CD14-positive monocyte (primary cell): Measurements from ENCODE around the gene TSPAN18. TPM values are rescaled to one million over a fixed set of nuclear protein-coding genes. Genes with fewer than 3 reads are reported as not detected.

Experiments used
- DNase-seq, 3 donors: peaks; one replicate each; pipeline ENCODE4 v3.0.0-alpha.2; 2011 to 2022
- H2AFZ ChIP-seq: 2 replicates; pipeline ENCODE4 v1.6.0; 2012; ENCODE audit warnings: mild to moderate bottlenecking, low read depth, low read length, inconsistent platforms; ENCODE audit not compliant: insufficient read depth, poor library complexity, severe bottlenecking
- H3K27ac ChIP-seq, 2 donors: 1 replicate in 1 of 2; 2 replicates in 1 of 2; pipeline ENCODE4 v1.5.1; 2012 to 2013; ENCODE audit warnings: low read length in 2 of 2, control low read depth in 1 of 2, inconsistent platforms in 1 of 2, low read depth in 1 of 2, mild to moderate bottlenecking in 1 of 2
- H3K27me3 ChIP-seq, 2 donors: one replicate each; pipeline versions ENCODE4 v1.6.0 to v1.6.1; 2011 to 2013; ENCODE audit warnings: low read length in 2 of 2; ENCODE audit not compliant: control insufficient read depth in 2 of 2, insufficient read depth in 2 of 2
- H3K36me3 ChIP-seq, 2 donors: replicated peaks in 1 of 2; 1 replicate in 1 of 2; 2 replicates in 1 of 2; pipeline versions ENCODE4 v1.5.1 to v1.6.1; 2012 to 2013; ENCODE audit warnings: low read length in 2 of 2, control low read depth in 1 of 2, inconsistent platforms in 1 of 2, mild to moderate bottlenecking in 1 of 2; ENCODE audit not compliant: insufficient read depth in 2 of 2, control insufficient read depth in 1 of 2
- H3K4me1 ChIP-seq, 2 donors: 1 replicate in 1 of 2; 2 replicates in 1 of 2; pipeline versions ENCODE4 v1.5.1 to v1.6.1; 2012 to 2013; ENCODE audit warnings: low read length in 2 of 2, control low read depth in 1 of 2, inconsistent platforms in 1 of 2, mild to moderate bottlenecking in 1 of 2, moderate library complexity in 1 of 2; ENCODE audit not compliant: insufficient read depth in 2 of 2, control insufficient read depth in 1 of 2
- H3K4me2 ChIP-seq: replicated peaks from 2 replicates; pipeline ENCODE3; 2012; ENCODE audit warnings: low read length, moderate library complexity, mild to moderate bottlenecking; ENCODE audit not compliant: poor library complexity, severe bottlenecking; ENCODE audit errors: extremely low read depth
- H3K4me3 ChIP-seq, 3 experiments: fragments of 200-600 bp in 1 of 3; sonication (generic) in 1 of 3; replicated peaks in 1 of 3; 1 replicate in 2 of 3; 2 replicates in 1 of 3; pipeline ENCODE4 v1.5.1; 2011 to 2013; ENCODE audit warnings: low read length in 3 of 3, mild to moderate bottlenecking in 3 of 3, control low read depth in 2 of 3, low read depth in 2 of 3, inconsistent platforms in 1 of 3, moderate library complexity in 1 of 3
- H3K79me2 ChIP-seq: 2 replicates; pipeline ENCODE4 v1.6.0; 2012; ENCODE audit warnings: mild to moderate bottlenecking, control low read depth, inconsistent platforms, low read length, moderate library complexity; ENCODE audit not compliant: insufficient read depth
- H3K9ac ChIP-seq: 2 replicates; pipeline ENCODE4 v1.6.0; 2017; ENCODE audit warnings: low read length, mild to moderate bottlenecking; ENCODE audit not compliant: insufficient read depth, poor library complexity, severe bottlenecking
- H3K9me3 ChIP-seq, 2 donors: replicated peaks in 1 of 2; 1 replicate in 1 of 2; 2 replicates in 1 of 2; pipeline versions ENCODE4 v1.5.1 to v1.6.1; 2012 to 2013; ENCODE audit warnings: low read length in 2 of 2, control low read depth in 1 of 2; ENCODE audit not compliant: control insufficient read depth in 1 of 2, insufficient read depth in 1 of 2
- H4K20me1 ChIP-seq: 2 replicates; pipeline ENCODE4 v1.6.0; 2012; ENCODE audit warnings: mild to moderate bottlenecking, low read length, control low read depth, moderate library complexity; ENCODE audit not compliant: insufficient read depth
- H3K27ac Mint-ChIP-seq, 7 donors: one replicate each; pipeline ENCODE4 v1.8.0; 2020; ENCODE audit warnings: mild to moderate bottlenecking in 7 of 7, mixed read lengths in 7 of 7, moderate library complexity in 6 of 7, inconsistent platforms in 2 of 7
- H3K27me3 Mint-ChIP-seq, 3 donors: one replicate each; pipeline ENCODE4 v1.8.0; 2021 to 2022; ENCODE audit warnings: low read depth in 3 of 3, mild to moderate bottlenecking in 3 of 3, mixed read lengths in 3 of 3, moderate library complexity in 3 of 3, inconsistent platforms in 1 of 3
- H3K36me3 Mint-ChIP-seq, 2 donors: one replicate each; pipeline ENCODE4 v1.8.0; 2020; ENCODE audit warnings: mixed read lengths in 2 of 2, inconsistent platforms in 1 of 2, mild to moderate bottlenecking in 1 of 2
- H3K4me1 Mint-ChIP-seq: one replicate; pipeline ENCODE4 v1.8.0; 2020; ENCODE audit warnings: mild to moderate bottlenecking, mixed read lengths
- H3K4me3 Mint-ChIP-seq, 2 donors: one replicate each; pipeline ENCODE4 v1.8.0; 2020; ENCODE audit warnings: mild to moderate bottlenecking in 2 of 2, mixed read lengths in 2 of 2, moderate library complexity in 1 of 2
- H3K9me3 Mint-ChIP-seq, 7 donors: one replicate each; pipeline ENCODE4 v1.8.0; 2020 to 2022; ENCODE audit warnings: mixed read lengths in 7 of 7, mild to moderate bottlenecking in 6 of 7, moderate library complexity in 6 of 7, inconsistent platforms in 2 of 7
- WGBS: methylation state at CpG from one replicate; pipeline ENCODE4 v1.1.5; 2013; ENCODE audit warnings: missing lambda C conversion rate; ENCODE audit not compliant: insufficient coverage; 5-methylcytosine and 5-hydroxymethylcytosine counted together
- intact Hi-C, 2 donors: fragments of 100-400 bp; cut with micrococcal nuclease; formaldehyde crosslinking; loops; one replicate each; pipeline versions ENCODE4 v1.15.0 to v1.15.1; 2023
- polyA plus RNA-seq, 3 donors: library from polyadenylated mRNA; depleted of rRNA in 1 of 3; unstranded in 2 of 3; stranded (reverse) in 1 of 3; fragments of 300-500 nt in 2 of 3; fragments of >200 nt in 1 of 3; fragmentation: Illumina TruSeq in 2 of 3; gene quantifications; 1 replicate in 2 of 3; 2 replicates in 1 of 3; pipeline ENCODE4 v1.2.3, GENCODE V29; 2012 to 2021
- TF ChIP-seq, protein P1 (sequence below): fragments of 200-600 bp; IDR thresholded peaks from one replicate; pipeline ENCODE4 v1.8.0; 2022; ENCODE audit warnings: antibody characterized with exemption, mild to moderate bottlenecking

The TSPAN18 gene
- polyA plus RNA-seq, 3 donors, result not detected

DNA sequence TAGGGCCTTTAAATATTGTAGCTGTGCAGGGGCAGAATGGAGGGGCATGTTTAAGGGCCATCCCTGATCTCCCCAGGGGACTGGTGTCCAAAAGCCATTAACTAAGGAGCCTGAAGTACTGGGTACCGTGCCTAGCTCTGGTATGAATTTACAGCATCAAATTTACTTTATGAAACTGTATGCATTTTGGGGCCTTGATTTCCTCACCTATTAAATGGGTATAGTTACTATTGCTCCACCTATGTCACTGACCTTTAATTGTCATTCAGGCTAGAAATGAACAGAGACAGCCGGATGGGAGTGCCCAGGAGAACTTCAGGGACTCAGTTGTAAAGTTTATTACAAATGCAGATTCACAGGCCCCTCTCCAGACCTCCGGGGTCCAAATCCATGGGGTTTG lies 235.7 kb downstream of the TSPAN18 start:
- intact Hi-C loops, result no loop called here
- Histone ChIP-seq H3K27me3 (no peaks in the 10 kb centered on the region), H4K20me1 (no peaks in the 10 kb centered on the region), H3K36me3 (no peaks in the 10 kb centered on the region), H3K9ac (no peak overlapping the region), H3K9me3 (no peaks in the 10 kb centered on the region), H2AFZ (no peak overlapping the region), H3K4me2 (no peak overlapping the region), H3K27ac (no peak overlapping the region), H3K79me2 (no peaks in the 10 kb centered on the region), H3K4me3 (no peak overlapping the region), H3K4me1 (peaks cover 12 to 16% of the 10 kb centered on the region in 2 donors)
- Mint-ChIP-seq H3K27ac (no peak overlapping the region), H3K4me3 (no peak overlapping the region), H3K4me1 (peaks cover 20% of the 10 kb centered on the region), H3K36me3 (peaks cover 0 to 2% of the 10 kb centered on the region in 2 donors), H3K9me3 (no peaks in the 10 kb centered on the region), H3K27me3 (peaks cover 0 to 8% (median 3%) of the 10 kb centered on the region in 3 donors)
- WGBS, result 100% methylated on average over 1 of the region's 3 CpGs
- DNase-seq, result no peak
- TF ChIP-seq, protein P1, sequence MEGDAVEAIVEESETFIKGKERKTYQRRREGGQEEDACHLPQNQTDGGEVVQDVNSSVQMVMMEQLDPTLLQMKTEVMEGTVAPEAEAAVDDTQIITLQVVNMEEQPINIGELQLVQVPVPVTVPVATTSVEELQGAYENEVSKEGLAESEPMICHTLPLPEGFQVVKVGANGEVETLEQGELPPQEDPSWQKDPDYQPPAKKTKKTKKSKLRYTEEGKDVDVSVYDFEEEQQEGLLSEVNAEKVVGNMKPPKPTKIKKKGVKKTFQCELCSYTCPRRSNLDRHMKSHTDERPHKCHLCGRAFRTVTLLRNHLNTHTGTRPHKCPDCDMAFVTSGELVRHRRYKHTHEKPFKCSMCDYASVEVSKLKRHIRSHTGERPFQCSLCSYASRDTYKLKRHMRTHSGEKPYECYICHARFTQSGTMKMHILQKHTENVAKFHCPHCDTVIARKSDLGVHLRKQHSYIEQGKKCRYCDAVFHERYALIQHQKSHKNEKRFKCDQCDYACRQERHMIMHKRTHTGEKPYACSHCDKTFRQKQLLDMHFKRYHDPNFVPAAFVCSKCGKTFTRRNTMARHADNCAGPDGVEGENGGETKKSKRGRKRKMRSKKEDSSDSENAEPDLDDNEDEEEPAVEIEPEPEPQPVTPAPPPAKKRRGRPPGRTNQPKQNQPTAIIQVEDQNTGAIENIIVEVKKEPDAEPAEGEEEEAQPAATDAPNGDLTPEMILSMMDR, result no peak

DNA sequence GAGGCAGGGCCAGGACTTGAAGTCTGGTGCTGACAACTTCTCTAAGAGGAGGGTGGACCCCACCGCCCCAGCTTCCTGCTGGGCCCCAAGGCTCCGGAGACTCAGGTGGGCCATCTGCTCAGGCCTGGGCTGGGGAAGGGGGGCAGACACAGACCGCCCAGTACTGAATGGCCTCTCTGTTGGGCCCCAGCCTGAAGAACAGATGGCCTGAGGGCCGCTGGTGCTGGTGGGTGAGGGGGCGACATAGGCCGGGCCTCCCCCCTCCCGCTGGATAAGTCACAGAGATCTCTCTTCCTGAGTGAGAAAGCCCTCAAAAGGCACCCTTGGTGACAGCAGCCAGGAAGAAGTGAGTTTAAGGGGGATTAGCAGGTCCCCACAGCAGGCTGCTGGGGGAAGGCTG lies 236.4 kb downstream of the TSPAN18 start:
- H3K9ac ChIP-seq, result no peak overlapping the region
- H3K27me3 ChIP-seq, result no peaks in the 10 kb centered on the region
- TF ChIP-seq, protein P1, result no peak
- H3K4me3 Mint-ChIP-seq, result no peak overlapping the region
- H3K4me1 Mint-ChIP-seq, result peaks cover 17% of the 10 kb centered on the region
- no peak overlapping the region for H2AFZ ChIP-seq
- H3K27ac Mint-ChIP-seq, result peak overlapping the region in 1 of 7 donors; percentile 38
- H3K36me3 ChIP-seq, result no peaks in the 10 kb centered on the region
- H3K4me1 ChIP-seq, result peaks cover 12 to 13% of the 10 kb centered on the region in 2 donors
- WGBS, result 50% methylated on average over 5 of the region's 7 CpGs
- intact Hi-C loops, result no loop called here
- H3K9me3 Mint-ChIP-seq, result no peaks in the 10 kb centered on the region
- H3K27me3 Mint-ChIP-seq, result peaks cover 0 to 8% (median 3%) of the 10 kb centered on the region in 3 donors
- no peaks in the 10 kb centered on the region for H3K79me2 ChIP-seq
- H3K36me3 Mint-ChIP-seq, result peaks cover 0 to 2% of the 10 kb centered on the region in 2 donors
- H3K4me3 ChIP-seq, result no peak overlapping the region
- no peak overlapping the region for H3K4me2 ChIP-seq
- H4K20me1 ChIP-seq, result no peaks in the 10 kb centered on the region
- H3K9me3 ChIP-seq, result no peaks in the 10 kb centered on the region
- DNase-seq, result no peak
- H3K27ac ChIP-seq, result no peak overlapping the region
